OCI-LY3 (cell line): ENCODE measurements around the gene LIN28B.

Experiments
- H2AFZ ChIP-seq: fragments of 200-600, 300-600 bp; shearing (Covaris generic); 2 replicates; pipeline ENCODE4 v1.6.0; 2014; ENCODE audit warnings: antibody characterized with exemption, low read depth, low read length
- H3K27ac ChIP-seq: fragments of 200-600, 300-600 bp; sonication (generic); 2 replicates; pipeline ENCODE4 v1.5.1; 2014; ENCODE audit warnings: mild to moderate bottlenecking, low read length, moderate library complexity, mixed read lengths
- H3K27me3 ChIP-seq: fragments of 200-600, 300-600 bp; sonication (generic); 2 replicates; pipeline ENCODE4 v1.6.1; 2014; ENCODE audit warnings: low read depth, low read length, mixed read lengths
- H3K36me3 ChIP-seq: fragments of 200-600, 300-600 bp; sonication (generic); replicated peaks from 2 replicates; pipeline ENCODE3; 2014; ENCODE audit warnings: low read depth, low read length, mixed read lengths
- H3K4me1 ChIP-seq: fragments of 300-600, 200-600 bp; sonication (generic); 2 replicates; pipeline ENCODE4 v1.6.1; 2014; ENCODE audit warnings: low read length, mixed read lengths
- H3K4me2 ChIP-seq: fragments of 200-600, 300-600 bp; sonication (generic); 2 replicates; pipeline ENCODE4 v1.6.1; 2014; ENCODE audit warnings: low read length, mixed read lengths
- H3K4me3 ChIP-seq: fragments of 300-600, 200-600 bp; sonication (generic); 2 replicates; pipeline ENCODE4 v1.5.1; 2014; ENCODE audit warnings: antibody characterized with exemption, mild to moderate bottlenecking, low read length, moderate library complexity
- H3K79me2 ChIP-seq: fragments of 300-600, 200-600 bp; shearing (Covaris generic); 2 replicates; pipeline ENCODE4 v1.6.1; 2014; ENCODE audit warnings: mild to moderate bottlenecking, low read length, mixed read lengths
- H3K9ac ChIP-seq: fragments of 300-600, 200-600 bp; shearing (Covaris generic); 2 replicates; pipeline ENCODE4 v1.6.0; 2014; ENCODE audit warnings: mild to moderate bottlenecking, low read length, moderate library complexity
- H3K9me3 ChIP-seq: fragments of 200-600, 300-600 bp; shearing (Covaris generic); 2 replicates; pipeline ENCODE4 v1.6.1; 2014; ENCODE audit warnings: low read length, mixed read lengths; ENCODE audit not compliant: insufficient read depth
- H4K20me1 ChIP-seq: fragments of 200-600, 300-600 bp; sonication (generic); 2 replicates; pipeline ENCODE4 v1.6.1; 2016; ENCODE audit warnings: low read length, mixed read lengths; ENCODE audit not compliant: insufficient read depth
- EZH2phosphoT487 ChIP-seq: fragments of 200-600 bp; shearing (Covaris generic); IDR thresholded peaks from 2 replicates; pipeline ENCODE4 v1.6.1; 2018; ENCODE audit warnings: antibody characterized with exemption, mixed run types, low read depth
- TF ChIP-seq, protein P1 (sequence below): fragments of 200-600, 300-600 bp; sonication (generic); IDR thresholded peaks from 2 replicates; pipeline ENCODE4 v1.5.1; 2014; ENCODE audit warnings: antibody characterized with exemption, low read length, low read depth

Gene LIN28B

DNA sequence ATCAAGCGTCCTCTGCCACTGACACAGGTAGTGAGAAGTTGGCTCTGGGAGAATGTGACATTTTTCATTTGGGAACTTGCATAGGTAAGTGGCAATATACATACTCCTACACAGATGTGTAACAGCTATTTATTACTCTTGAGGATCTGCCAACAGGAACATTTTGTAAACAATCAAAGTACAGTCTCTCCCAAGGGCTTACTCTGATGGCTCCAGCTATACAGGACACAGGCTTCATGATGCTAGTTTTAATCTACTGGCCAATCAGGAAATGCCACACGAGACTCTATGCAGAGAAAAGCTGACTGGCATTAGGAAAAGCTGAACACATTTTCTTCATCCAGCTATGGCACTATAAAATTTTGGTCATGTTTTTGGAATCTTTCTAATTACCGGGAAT lies 165.1 kb downstream of the LIN28B start:
- H3K4me2 ChIP-seq, result no peak overlapping the region
- no peaks in the 10 kb centered on the region for H3K79me2 ChIP-seq
- no peaks in the 10 kb centered on the region for H3K9me3 ChIP-seq
- H3K36me3 ChIP-seq, result no peaks in the 10 kb centered on the region
- no peaks in the 10 kb centered on the region for H4K20me1 ChIP-seq
- TF ChIP-seq EZH2phosphoT487, result no peak
- TF ChIP-seq, protein P1, sequence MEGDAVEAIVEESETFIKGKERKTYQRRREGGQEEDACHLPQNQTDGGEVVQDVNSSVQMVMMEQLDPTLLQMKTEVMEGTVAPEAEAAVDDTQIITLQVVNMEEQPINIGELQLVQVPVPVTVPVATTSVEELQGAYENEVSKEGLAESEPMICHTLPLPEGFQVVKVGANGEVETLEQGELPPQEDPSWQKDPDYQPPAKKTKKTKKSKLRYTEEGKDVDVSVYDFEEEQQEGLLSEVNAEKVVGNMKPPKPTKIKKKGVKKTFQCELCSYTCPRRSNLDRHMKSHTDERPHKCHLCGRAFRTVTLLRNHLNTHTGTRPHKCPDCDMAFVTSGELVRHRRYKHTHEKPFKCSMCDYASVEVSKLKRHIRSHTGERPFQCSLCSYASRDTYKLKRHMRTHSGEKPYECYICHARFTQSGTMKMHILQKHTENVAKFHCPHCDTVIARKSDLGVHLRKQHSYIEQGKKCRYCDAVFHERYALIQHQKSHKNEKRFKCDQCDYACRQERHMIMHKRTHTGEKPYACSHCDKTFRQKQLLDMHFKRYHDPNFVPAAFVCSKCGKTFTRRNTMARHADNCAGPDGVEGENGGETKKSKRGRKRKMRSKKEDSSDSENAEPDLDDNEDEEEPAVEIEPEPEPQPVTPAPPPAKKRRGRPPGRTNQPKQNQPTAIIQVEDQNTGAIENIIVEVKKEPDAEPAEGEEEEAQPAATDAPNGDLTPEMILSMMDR, result no peak
- H2AFZ ChIP-seq, result no peak overlapping the region
- no peak overlapping the region for H3K4me3 ChIP-seq
- no peaks in the 10 kb centered on the region for H3K27me3 ChIP-seq
- no peak overlapping the region for H3K27ac ChIP-seq
- no peak overlapping the region for H3K9ac ChIP-seq
- H3K4me1 ChIP-seq, result no peaks in the 10 kb centered on the region

DNA sequence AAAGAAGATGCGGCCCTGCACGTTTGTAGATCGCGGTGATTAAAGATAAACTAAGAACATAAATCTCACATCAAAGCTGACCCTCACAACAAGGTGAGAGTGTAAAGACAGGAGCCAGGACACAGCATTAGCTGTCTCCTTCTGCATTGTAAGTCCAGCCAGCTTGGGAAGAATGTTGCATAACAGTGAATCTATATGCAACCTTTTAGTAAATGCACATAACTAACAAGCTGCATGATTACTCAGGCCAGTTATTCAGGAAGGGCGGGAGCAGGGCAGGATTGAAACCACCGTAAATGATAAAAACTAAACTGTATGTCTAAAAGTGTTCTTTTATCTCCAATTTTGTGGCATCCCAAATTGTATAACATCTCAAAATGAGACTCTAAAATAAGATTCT lies 165.8 kb downstream of the LIN28B start:
- Histone ChIP-seq H3K4me1 (no peaks in the 10 kb centered on the region), H2AFZ (no peak overlapping the region), H3K4me3 (no peak overlapping the region), H3K27ac (no peak overlapping the region), H3K9ac (no peak overlapping the region), H3K4me2 (no peak overlapping the region), H4K20me1 (no peaks in the 10 kb centered on the region), H3K79me2 (no peaks in the 10 kb centered on the region), H3K36me3 (no peaks in the 10 kb centered on the region), H3K27me3 (no peaks in the 10 kb centered on the region), H3K9me3 (no peaks in the 10 kb centered on the region)
- no peak for TF ChIP-seq EZH2phosphoT487
- TF ChIP-seq, protein P1, result no peak
